SK-N-SH treated with all-trans-retinoic acid at 6 μM for 48 hours (cell line): ENCODE measurements around the gene VAV1.

Source experiments
- CSDC2 ChIP-seq: fragments of 250-450 bp; sonication (Bioruptor Pico); IDR thresholded peaks from 2 replicates; pipeline ENCODE4 v1.5.0; 2020; ENCODE audit warnings: mild to moderate bottlenecking, moderate library complexity
- ISL1 ChIP-seq: fragments of 250-450 bp; sonication (Bioruptor Pico); IDR thresholded peaks from 2 replicates; pipeline ENCODE4 v2.1.2; 2022; ENCODE audit warnings: mild to moderate bottlenecking, moderate library complexity
- OSR1 ChIP-seq: fragments of 250-450 bp; sonication (Bioruptor Pico); IDR thresholded peaks from 2 replicates; pipeline ENCODE4 v1.8.0; 2022; ENCODE audit warnings: moderate library complexity, mild to moderate bottlenecking, inconsistent platforms
- PATZ1 ChIP-seq: fragments of 250-450 bp; sonication (Bioruptor Pico); IDR thresholded peaks from 2 replicates; pipeline ENCODE4 v1.8.0; 2020; ENCODE audit warnings: mild to moderate bottlenecking, moderate library complexity, borderline replicate concordance
- SNAI2 ChIP-seq: fragments of 250-450 bp; sonication (Bioruptor Pico); IDR thresholded peaks from 2 replicates; pipeline ENCODE4 v1.5.0; 2020; ENCODE audit warnings: mild to moderate bottlenecking, moderate library complexity
- ZFP3 ChIP-seq: fragments of 250-450 bp; sonication (Bioruptor Pico); IDR thresholded peaks from 2 replicates; pipeline ENCODE4 v1.5.0; 2020; ENCODE audit warnings: mild to moderate bottlenecking, moderate library complexity
- TF ChIP-seq, protein P1 (sequence below): fragments of 250-450 bp; sonication (Bioruptor Pico); IDR thresholded peaks from 2 replicates; pipeline ENCODE4 v1.8.0; 2021; ENCODE audit warnings: low read depth, mild to moderate bottlenecking, moderate library complexity, borderline replicate concordance
- TF ChIP-seq, protein P2 (sequence below): fragments of 250-450 bp; sonication (Bioruptor Pico); IDR thresholded peaks from 2 replicates; pipeline ENCODE4 v1.5.1; 2020; ENCODE audit warnings: low read depth, mild to moderate bottlenecking, moderate library complexity

GRCh38 chr19:6735181-6735911 lies 37.2 kb upstream of the VAV1 start:
- TF ChIP-seq, protein P1, sequence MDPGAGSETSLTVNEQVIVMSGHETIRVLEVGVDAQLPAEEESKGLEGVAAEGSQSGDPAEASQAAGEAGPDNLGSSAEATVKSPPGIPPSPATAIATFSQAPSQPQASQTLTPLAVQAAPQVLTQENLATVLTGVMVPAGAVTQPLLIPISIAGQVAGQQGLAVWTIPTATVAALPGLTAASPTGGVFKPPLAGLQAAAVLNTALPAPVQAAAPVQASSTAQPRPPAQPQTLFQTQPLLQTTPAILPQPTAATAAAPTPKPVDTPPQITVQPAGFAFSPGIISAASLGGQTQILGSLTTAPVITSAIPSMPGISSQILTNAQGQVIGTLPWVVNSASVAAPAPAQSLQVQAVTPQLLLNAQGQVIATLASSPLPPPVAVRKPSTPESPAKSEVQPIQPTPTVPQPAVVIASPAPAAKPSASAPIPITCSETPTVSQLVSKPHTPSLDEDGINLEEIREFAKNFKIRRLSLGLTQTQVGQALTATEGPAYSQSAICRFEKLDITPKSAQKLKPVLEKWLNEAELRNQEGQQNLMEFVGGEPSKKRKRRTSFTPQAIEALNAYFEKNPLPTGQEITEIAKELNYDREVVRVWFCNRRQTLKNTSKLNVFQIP (CRISPR knock-in tag), result no peak
- no peak for TF ChIP-seq SNAI2 (CRISPR knock-in tag)
- TF ChIP-seq, protein P2, sequence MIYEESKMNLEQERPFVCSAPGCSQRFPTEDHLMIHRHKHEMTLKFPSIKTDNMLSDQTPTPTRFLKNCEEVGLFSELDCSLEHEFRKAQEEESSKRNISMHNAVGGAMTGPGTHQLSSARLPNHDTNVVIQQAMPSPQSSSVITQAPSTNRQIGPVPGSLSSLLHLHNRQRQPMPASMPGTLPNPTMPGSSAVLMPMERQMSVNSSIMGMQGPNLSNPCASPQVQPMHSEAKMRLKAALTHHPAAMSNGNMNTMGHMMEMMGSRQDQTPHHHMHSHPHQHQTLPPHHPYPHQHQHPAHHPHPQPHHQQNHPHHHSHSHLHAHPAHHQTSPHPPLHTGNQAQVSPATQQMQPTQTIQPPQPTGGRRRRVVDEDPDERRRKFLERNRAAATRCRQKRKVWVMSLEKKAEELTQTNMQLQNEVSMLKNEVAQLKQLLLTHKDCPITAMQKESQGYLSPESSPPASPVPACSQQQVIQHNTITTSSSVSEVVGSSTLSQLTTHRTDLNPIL (CRISPR knock-in tag), result no peak
- no peak for TF ChIP-seq ISL1 (CRISPR knock-in tag)
- no peak for TF ChIP-seq ZFP3
- no peak for TF ChIP-seq PATZ1 (CRISPR knock-in tag)
- no peak for TF ChIP-seq OSR1 (CRISPR knock-in tag)
- TF ChIP-seq CSDC2 (CRISPR knock-in tag), result no peak
